ENCODE results near the gene SMTNL2. TPM values are rescaled to one million over a fixed set of nuclear protein-coding genes. Genes with fewer than 3 reads are reported as not detected.
"Not testable (repeated sequence)": the region's sequence is repeated elsewhere in the genome, so short reads cannot be mapped to it uniquely, and the experiment has no call there.

SMTNL2 gene
- total and polyA plus RNA-seq, 2 donors: 0.57 to 1.6 TPM

- peaks cover 35 to 84% of the 10 kb centered on the region in 2 donors for H3K27me3 ChIP-seq (ENCODE audit: control insufficient read depth in 2 of 2, insufficient read depth in 1 of 2, low read length in 1 of 2)
- no peak for DNase-seq (ENCODE audit: low read depth in 6 of 9, low spot score in 9 of 9)
- H3K4me1 ChIP-seq (ENCODE audit: control insufficient read depth in 2 of 2, insufficient read depth in 2 of 2, low read length in 2 of 2): peaks cover 0 to 8% of the 10 kb centered on the region in 2 donors
- 87% methylated on average over 7 of the region's 7 CpGs for WGBS
- H3K9me3 ChIP-seq (ENCODE audit: control insufficient read depth in 2 of 2, insufficient read depth in 1 of 2, low read length in 1 of 2): no peaks in the 10 kb centered on the region
- no peak overlapping the region for H3K27ac ChIP-seq (ENCODE audit: low read depth in 1 of 2, low read length in 1 of 2)
- no peak overlapping the region for H3K4me3 ChIP-seq (ENCODE audit: low read length in 2 of 2)
- no peaks in the 10 kb centered on the region for H3K36me3 ChIP-seq (ENCODE audit: control insufficient read depth in 2 of 2, insufficient read depth in 2 of 2, low read length in 1 of 2)
Measured at GRCh38 chr17:4587195-4587594, 2.9 kb downstream of the SMTNL2 start.

GRCh38 chr17:4587803-4588202 is 3.5 kb downstream of the SMTNL2 start:
- no peaks in the 10 kb centered on the region for H3K36me3 ChIP-seq (ENCODE audit: control insufficient read depth in 2 of 2, insufficient read depth in 2 of 2, low read length in 1 of 2)
- H3K27ac ChIP-seq (ENCODE audit: low read depth in 1 of 2, low read length in 1 of 2): no peak overlapping the region
- H3K9me3 ChIP-seq (ENCODE audit: control insufficient read depth in 2 of 2, insufficient read depth in 1 of 2, low read length in 1 of 2): no peaks in the 10 kb centered on the region
- peaks cover 0 to 8% of the 10 kb centered on the region in 2 donors for H3K4me1 ChIP-seq (ENCODE audit: control insufficient read depth in 2 of 2, insufficient read depth in 2 of 2, low read length in 2 of 2)
- DNase-seq (ENCODE audit: low read depth in 6 of 9, low spot score in 9 of 9): no peak
- H3K4me3 ChIP-seq (ENCODE audit: low read length in 2 of 2): no peak overlapping the region
- WGBS: 85% methylated on average over 9 of the region's 9 CpGs
- peaks cover 31 to 78% of the 10 kb centered on the region in 2 donors for H3K27me3 ChIP-seq (ENCODE audit: control insufficient read depth in 2 of 2, insufficient read depth in 1 of 2, low read length in 1 of 2)

GRCh38 chr17:4588391-4588790 is 4.1 kb downstream of the SMTNL2 start:
- H3K27me3 ChIP-seq (ENCODE audit: control insufficient read depth in 2 of 2, insufficient read depth in 1 of 2, low read length in 1 of 2): peaks cover 25 to 72% of the 10 kb centered on the region in 2 donors
- H3K27ac ChIP-seq (ENCODE audit: low read depth in 1 of 2, low read length in 1 of 2): no peak overlapping the region
- 78% methylated on average over 11 of the region's 11 CpGs for WGBS
- H3K4me3 ChIP-seq (ENCODE audit: low read length in 2 of 2): no peak overlapping the region
- H3K36me3 ChIP-seq (ENCODE audit: control insufficient read depth in 2 of 2, insufficient read depth in 2 of 2, low read length in 1 of 2): no peaks in the 10 kb centered on the region
- peaks cover 0 to 8% of the 10 kb centered on the region in 2 donors for H3K4me1 ChIP-seq (ENCODE audit: control insufficient read depth in 2 of 2, insufficient read depth in 2 of 2, low read length in 2 of 2)
- no peak for DNase-seq (ENCODE audit: low read depth in 6 of 9, low spot score in 9 of 9)
- no peaks in the 10 kb centered on the region for H3K9me3 ChIP-seq (ENCODE audit: control insufficient read depth in 2 of 2, insufficient read depth in 1 of 2, low read length in 1 of 2)

GRCh38 chr17:4588898-4589625 is 4.7 kb downstream of the SMTNL2 start:
- no peaks in the 10 kb centered on the region for H3K9me3 ChIP-seq (ENCODE audit: control insufficient read depth in 2 of 2, insufficient read depth in 1 of 2, low read length in 1 of 2)
- H3K36me3 ChIP-seq (ENCODE audit: control insufficient read depth in 2 of 2, insufficient read depth in 2 of 2, low read length in 1 of 2): no peaks in the 10 kb centered on the region
- peaks cover 0 to 3% of the 10 kb centered on the region in 2 donors for H3K4me1 ChIP-seq (ENCODE audit: control insufficient read depth in 2 of 2, insufficient read depth in 2 of 2, low read length in 2 of 2)
- 91% methylated on average over 22 of the region's 22 CpGs for WGBS
- H3K27me3 ChIP-seq (ENCODE audit: control insufficient read depth in 2 of 2, insufficient read depth in 1 of 2, low read length in 1 of 2): peaks cover 24 to 68% of the 10 kb centered on the region in 2 donors
- no peak overlapping the region for H3K4me3 ChIP-seq (ENCODE audit: low read length in 2 of 2)
- H3K27ac ChIP-seq (ENCODE audit: low read depth in 1 of 2, low read length in 1 of 2): no peak overlapping the region
- DNase-seq (ENCODE audit: low read depth in 6 of 9, low spot score in 9 of 9): no peak

GRCh38 chr17:4590042-4590441 is 5.7 kb downstream of the SMTNL2 start:
- not testable (repeated sequence) for H3K36me3 ChIP-seq (ENCODE audit: control insufficient read depth in 2 of 2, insufficient read depth in 2 of 2, low read length in 1 of 2); DNase-seq (ENCODE audit: low read depth in 6 of 9, low spot score in 9 of 9); H3K9me3 ChIP-seq (ENCODE audit: control insufficient read depth in 2 of 2, insufficient read depth in 1 of 2, low read length in 1 of 2); H3K4me1 ChIP-seq (ENCODE audit: control insufficient read depth in 2 of 2, insufficient read depth in 2 of 2, low read length in 2 of 2); H3K4me3 ChIP-seq (ENCODE audit: low read length in 2 of 2); H3K27ac ChIP-seq (ENCODE audit: low read depth in 1 of 2, low read length in 1 of 2)
- WGBS: 85% methylated on average over 11 of the region's 11 CpGs
- peaks cover 14 to 66% of the 10 kb centered on the region in 2 donors for H3K27me3 ChIP-seq (ENCODE audit: control insufficient read depth in 2 of 2, insufficient read depth in 1 of 2, low read length in 1 of 2)

GRCh38 chr17:4590981-4591453 is 6.7 kb downstream of the SMTNL2 start:
- WGBS: 91% methylated on average over 10 of the region's 10 CpGs
- Histone ChIP-seq H3K27me3 (ENCODE audit: control insufficient read depth in 2 of 2, insufficient read depth in 1 of 2, low read length in 1 of 2) (peaks cover 4 to 63% of the 10 kb centered on the region in 2 donors), H3K27ac (ENCODE audit: low read depth in 1 of 2, low read length in 1 of 2) (no peak overlapping the region), H3K4me3 (ENCODE audit: low read length in 2 of 2) (no peak overlapping the region), H3K4me1 (ENCODE audit: control insufficient read depth in 2 of 2, insufficient read depth in 2 of 2, low read length in 2 of 2) (no peaks in the 10 kb centered on the region), H3K9me3 (ENCODE audit: control insufficient read depth in 2 of 2, insufficient read depth in 1 of 2, low read length in 1 of 2) (no peaks in the 10 kb centered on the region), H3K36me3 (ENCODE audit: control insufficient read depth in 2 of 2, insufficient read depth in 2 of 2, low read length in 1 of 2) (no peaks in the 10 kb centered on the region)
- no peak for DNase-seq (ENCODE audit: low read depth in 6 of 9, low spot score in 9 of 9)

GRCh38 chr17:4591529-4591928 is 7.2 kb downstream of the SMTNL2 start:
- H3K9me3 ChIP-seq (ENCODE audit: control insufficient read depth in 2 of 2, insufficient read depth in 1 of 2, low read length in 1 of 2): no peaks in the 10 kb centered on the region
- H3K4me1 ChIP-seq (ENCODE audit: control insufficient read depth in 2 of 2, insufficient read depth in 2 of 2, low read length in 2 of 2): no peaks in the 10 kb centered on the region
- H3K27me3 ChIP-seq (ENCODE audit: control insufficient read depth in 2 of 2, insufficient read depth in 1 of 2, low read length in 1 of 2): peaks cover 3 to 60% of the 10 kb centered on the region in 2 donors
- no peak overlapping the region for H3K4me3 ChIP-seq (ENCODE audit: low read length in 2 of 2)
- no peak for DNase-seq (ENCODE audit: low read depth in 6 of 9, low spot score in 9 of 9)
- WGBS: 90% methylated on average over 12 of the region's 12 CpGs
- H3K27ac ChIP-seq (ENCODE audit: low read depth in 1 of 2, low read length in 1 of 2): no peak overlapping the region
- H3K36me3 ChIP-seq (ENCODE audit: control insufficient read depth in 2 of 2, insufficient read depth in 2 of 2, low read length in 1 of 2): no peaks in the 10 kb centered on the region

GRCh38 chr17:4592240-4593005 is 8.1 kb downstream of the SMTNL2 start:
- Histone ChIP-seq H3K4me1 (ENCODE audit: control insufficient read depth in 2 of 2, insufficient read depth in 2 of 2, low read length in 2 of 2) (no peaks in the 10 kb centered on the region), H3K27ac (ENCODE audit: low read depth in 1 of 2, low read length in 1 of 2) (no peak overlapping the region), H3K4me3 (ENCODE audit: low read length in 2 of 2) (no peak overlapping the region), H3K9me3 (ENCODE audit: control insufficient read depth in 2 of 2, insufficient read depth in 1 of 2, low read length in 1 of 2) (peaks cover 0 to 1% of the 10 kb centered on the region in 2 donors), H3K27me3 (ENCODE audit: control insufficient read depth in 2 of 2, insufficient read depth in 1 of 2, low read length in 1 of 2) (peaks cover 0 to 54% of the 10 kb centered on the region in 2 donors), H3K36me3 (ENCODE audit: control insufficient read depth in 2 of 2, insufficient read depth in 2 of 2, low read length in 1 of 2) (no peaks in the 10 kb centered on the region)
- no peak for DNase-seq (ENCODE audit: low read depth in 6 of 9, low spot score in 9 of 9)
- WGBS: 95% methylated on average over 11 of the region's 11 CpGs

GRCh38 chr17:4593021-4593421 is 8.7 kb downstream of the SMTNL2 start:
- H3K36me3 ChIP-seq (ENCODE audit: control insufficient read depth in 2 of 2, insufficient read depth in 2 of 2, low read length in 1 of 2): no peaks in the 10 kb centered on the region
- peaks cover 0 to 48% of the 10 kb centered on the region in 2 donors for H3K27me3 ChIP-seq (ENCODE audit: control insufficient read depth in 2 of 2, insufficient read depth in 1 of 2, low read length in 1 of 2)
- DNase-seq (ENCODE audit: low read depth in 6 of 9, low spot score in 9 of 9): no peak
- H3K4me3 ChIP-seq (ENCODE audit: low read length in 2 of 2): no peak overlapping the region
- peaks cover 0 to 1% of the 10 kb centered on the region in 2 donors for H3K9me3 ChIP-seq (ENCODE audit: control insufficient read depth in 2 of 2, insufficient read depth in 1 of 2, low read length in 1 of 2)
- no peaks in the 10 kb centered on the region for H3K4me1 ChIP-seq (ENCODE audit: control insufficient read depth in 2 of 2, insufficient read depth in 2 of 2, low read length in 2 of 2)
- WGBS: 95% methylated on average over 14 of the region's 14 CpGs
- no peak overlapping the region for H3K27ac ChIP-seq (ENCODE audit: low read depth in 1 of 2, low read length in 1 of 2)

All from thymus (tissue), 11 donors.